Cardiac fibroblast (primary cell): ENCODE results near the gene PAQR4.

Experiments
- DNase-seq, 2 donors: peaks; one replicate each; pipeline versions ENCODE4 v3.0.0 to v3.0.0-alpha.2; 2010; ENCODE audit warnings: low read depth in 2 of 2
- H3K4me3 ChIP-seq, 2 donors: replicated peaks in 1 of 2; 1 replicate in 1 of 2; 2 replicates in 1 of 2; pipeline ENCODE4 v1.5.1; 2011; ENCODE audit warnings: low read depth in 2 of 2, low read length in 2 of 2, mild to moderate bottlenecking in 2 of 2, moderate library complexity in 1 of 2
- CTCF ChIP-seq: IDR thresholded peaks from one replicate; pipeline ENCODE4 v1.5.1; 2011; ENCODE audit warnings: low read depth, mild to moderate bottlenecking, low read length, inconsistent platforms

The PAQR4 gene

GRCh38 chr16:2986623-2987188 lies 17.6 kb downstream of the PAQR4 start:
- no peak for DNase-seq
- no peak overlapping the region for H3K4me3 ChIP-seq
- no peak for TF ChIP-seq CTCF

- no peak for TF ChIP-seq CTCF
- no peak overlapping the region for H3K4me3 ChIP-seq
- DNase-seq, result no peak
Observed at GRCh38 chr16:2987286-2987685, 18.1 kb downstream of the PAQR4 start.

GRCh38 chr16:2987833-2988232 lies 18.7 kb downstream of the PAQR4 start:
- no peak for TF ChIP-seq CTCF
- no peak overlapping the region for H3K4me3 ChIP-seq
- no peak for DNase-seq

GRCh38 chr16:2988590-2989099 lies 19.5 kb downstream of the PAQR4 start:
- no peak for DNase-seq
- no peak overlapping the region for H3K4me3 ChIP-seq

GRCh38 chr16:2990891-2991290 lies 21.7 kb downstream of the PAQR4 start:
- no peak overlapping the region for H3K4me3 ChIP-seq
- no peak for DNase-seq
- TF ChIP-seq CTCF, result no peak

More at GRCh38 chr16:2988590-2989099, 19.5 kb downstream of the PAQR4 start:
- TF ChIP-seq CTCF, result no peak

GRCh38 chr16:2991566-2992261 lies 22.6 kb downstream of the PAQR4 start:
- H3K4me3 ChIP-seq, result no peak overlapping the region
- TF ChIP-seq CTCF, result no peak
- no peak for DNase-seq
